Keratinocyte (primary cell): ENCODE data around the gene DCTPP1.

Experiments
- CTCF ChIP-seq, 3 experiments: IDR thresholded peaks in 1 of 3; conservative IDR thresholded peaks in 1 of 3; optimal IDR thresholded peaks in 1 of 3; 2 replicates in 2 of 3; 3 replicates in 1 of 3; pipeline versions ENCODE3 to v1.5.1; 2011; ENCODE audit warnings: low read length in 3 of 3, mild to moderate bottlenecking in 3 of 3, moderate library complexity in 2 of 3, control low read depth in 1 of 3, inconsistent platforms in 1 of 3; ENCODE audit not compliant: insufficient read depth in 2 of 3; ENCODE audit errors: extremely low read depth in 1 of 3
- EZH2 ChIP-seq: IDR thresholded peaks from one replicate; pipeline ENCODE4 v1.6.1; 2012; ENCODE audit warnings: inconsistent platforms, mild to moderate bottlenecking, low read length, moderate library complexity

- TF ChIP-seq CTCF (optimal IDR thresholded peaks at IDR 0.05 in 1 of 3, IDR thresholded peaks at IDR 0.05 in 1 of 3, conservative IDR thresholded peaks at IDR 0.05 in 1 of 3; ENCODE audit: extremely low read depth in 1 of 3, insufficient read depth in 2 of 3, low read length in 3 of 3), result no peak
- TF ChIP-seq EZH2, result no peak
Measured at GRCh38 chr16:30383521-30383920, 46.3 kb downstream of the DCTPP1 start.
